OCI-LY7 (cell line): Measurements from ENCODE around the gene KIAA0040.

ENCODE experiments used
- CTCF ChIP-seq: fragments of 200-600 bp; sonication (generic); conservative IDR thresholded peaks from 2 replicates; pipeline ENCODE4 v1.5.1; 2014; ENCODE audit warnings: mild to moderate bottlenecking, antibody characterized with exemption, low read length, moderate library complexity, mixed read lengths
- EZH2phosphoT487 ChIP-seq: fragments of 200-600 bp; sonication (generic); IDR thresholded peaks from 2 replicates; pipeline ENCODE4 v1.6.1; 2018; ENCODE audit warnings: low read depth, borderline replicate concordance, mild to moderate bottlenecking, mixed run types, antibody characterized with exemption, low read length, moderate library complexity, mixed read lengths

- no peak for TF ChIP-seq CTCF
- no peak for TF ChIP-seq EZH2phosphoT487
These were observed 29.8 kb upstream of the KIAA0040 start for GRCh38 chr1:175222296-175222938.
